HepG2 (cell line): ENCODE results near the gene CADPS2. TPM values are rescaled to one million over a fixed set of nuclear protein-coding genes. Genes with fewer than 3 reads are reported as not detected.

Experiments
- ATAC-seq: fragments of 200-7000 bp; cut with Tn5 transposase; 3 replicates; pipeline ENCODE4 v1.9.1; 2020; ENCODE audit warnings: mild to moderate bottlenecking, moderate library complexity
- BruUV-seq: library from RNA; stranded (reverse); fragments of 400-500 nt; replicated peaks from 2 replicates; lab custom pipeline; 2021; lab: Mats Ljungman, UMichigan
- CTCF ChIA-PET: fragments of 300-600 bp; formaldehyde crosslinking; extraction: SDS; loops from one replicate; lab custom pipeline; 2021; ENCODE audit warnings: low total read pairs, inconsistent platforms, low intra/inter-chr PET ratio; lab: Yijun Ruan, JAX
- POLR2A ChIA-PET: fragments of 350-600 bp; sonication (Branson Sonifier 250); formaldehyde crosslinking; loops from one replicate; lab custom pipeline; 2020; ENCODE audit warnings: antibody characterized with exemption, inconsistent platforms; lab: Yijun Ruan, JAX
- DNase-seq: peaks from one replicate; pipeline ENCODE4 v3.0.0-alpha.2; 2015; ENCODE audit warnings: low spot score
- FAIRE-seq: peaks from 3 replicates; lab custom pipeline; 2011; peaks lifted over from hg19 to GRCh38; lab: Jason Lieb, UNC
- H2AFZ ChIP-seq: one replicate; pipeline ENCODE4 v1.6.1; 2011; ENCODE audit warnings: low read length, inconsistent platforms
- H3K27ac ChIP-seq: fragments of 300-600 bp; 3 replicates; pipeline ENCODE4 v1.8.0; 2011; ENCODE audit warnings: mixed run types, mild to moderate bottlenecking, mixed read lengths, low read length, inconsistent platforms; ENCODE audit not compliant: insufficient read depth; ENCODE audit errors: extremely low read length
- H3K27me3 ChIP-seq, 2 experiments: fragments of 200-600 bp in 1 of 2; 2 replicates in 1 of 2; 3 replicates in 1 of 2; pipeline versions ENCODE4 v1.6.0 to v1.8.0; 2011; ENCODE audit warnings: low read length in 2 of 2, mild to moderate bottlenecking in 2 of 2, moderate library complexity in 2 of 2, inconsistent platforms in 1 of 2; ENCODE audit not compliant: insufficient read depth in 2 of 2, control insufficient read depth in 1 of 2
- H3K36me3 ChIP-seq, 2 experiments: fragments of 200-600 bp in 1 of 2; replicated peaks in 1 of 2; 2 replicates in 1 of 2; 3 replicates in 1 of 2; pipeline versions ENCODE4 v1.5.1 to v1.8.0; 2011; ENCODE audit warnings: low read length in 2 of 2, inconsistent platforms in 1 of 2; ENCODE audit not compliant: insufficient read depth in 2 of 2, control insufficient read depth in 1 of 2
- H3K4me1 ChIP-seq: 2 replicates; pipeline ENCODE4 v1.5.1; 2012; ENCODE audit warnings: low read length, inconsistent platforms; ENCODE audit not compliant: insufficient read depth
- H3K4me2 ChIP-seq: 2 replicates; pipeline ENCODE4 v1.6.0; 2011; ENCODE audit warnings: low read depth, low read length, inconsistent platforms
- H3K4me3 ChIP-seq, 3 experiments: fragments of 200-600 bp in 1 of 3; sonication (generic), shearing (Covaris generic) in 1 of 3; replicated peaks in 1 of 3; 2 replicates each; pipeline ENCODE4 v1.5.1; 2011 to 2016; ENCODE audit warnings: low read length in 3 of 3, inconsistent platforms in 2 of 3, low read depth in 2 of 3, mild to moderate bottlenecking in 2 of 3, control low read depth in 1 of 3, mixed read lengths in 1 of 3; ENCODE audit not compliant: insufficient read depth in 1 of 3
- H3K79me2 ChIP-seq: one replicate; pipeline ENCODE4 v1.6.1; 2011; ENCODE audit warnings: low read length, inconsistent platforms; ENCODE audit not compliant: insufficient read depth
- H3K9ac ChIP-seq: 2 replicates; pipeline ENCODE4 v1.6.0; 2011; ENCODE audit warnings: mild to moderate bottlenecking, low read depth, low read length, inconsistent platforms; ENCODE audit not compliant: insufficient read depth
- H3K9me3 ChIP-seq: 2 replicates; pipeline ENCODE4 v1.5.1; 2012; ENCODE audit warnings: mild to moderate bottlenecking, low read length
- H4K20me1 ChIP-seq: 2 replicates; pipeline ENCODE4 v1.6.0; 2011; ENCODE audit warnings: inconsistent platforms, mild to moderate bottlenecking, low read length, moderate library complexity; ENCODE audit not compliant: insufficient read depth
- CBX2 ChIP-seq, 2 experiments: fragments of 200-600 bp in 1 of 2; sonication (generic); formaldehyde crosslinking in 1 of 2; IDR thresholded peaks; 2 replicates each; pipeline versions ENCODE4 v1.7.0 to v1.8.1; 2018 to 2022; ENCODE audit warnings: low read depth in 2 of 2, low read length in 1 of 2, mild to moderate bottlenecking in 1 of 2, missing genetic modification reagents in 1 of 2
- HOXA9 ChIP-seq: sonication (generic); formaldehyde crosslinking; IDR thresholded peaks from 2 replicates; pipeline ENCODE4 v1.8.1; 2022; ENCODE audit warnings: missing genetic modification reagents, mild to moderate bottlenecking, moderate library complexity, borderline replicate concordance
- PLSCR1 ChIP-seq: sonication (generic); formaldehyde crosslinking; IDR thresholded peaks from 2 replicates; pipeline ENCODE4 v1.5.0; 2020; ENCODE audit warnings: missing genetic modification reagents, mild to moderate bottlenecking, borderline replicate concordance
- RERE ChIP-seq: IDR thresholded peaks from 2 replicates; pipeline ENCODE4 v1.6.1; 2016; ENCODE audit warnings: low read depth, missing genetic modification reagents, missing compliant biosample characterization
- REST ChIP-seq, 2 experiments: IDR thresholded peaks; 2 replicates each; pipeline ENCODE4 v1.6.1; 2011 to 2012; ENCODE audit warnings: low read length in 2 of 2, borderline replicate concordance in 1 of 2, low read depth in 1 of 2, mild to moderate bottlenecking in 1 of 2, moderate library complexity in 1 of 2
- WGBS: methylation state at CpG from one replicate; pipeline ENCODE4 v1.1.6; 2017; ENCODE audit warnings: low lambda C conversion rate; 5-methylcytosine and 5-hydroxymethylcytosine counted together
- in situ Hi-C: cut with HindIII; loops from 2 replicates; pipeline ENCODE4 v1.10.0; 2017; ENCODE audit warnings: low pct_unique_long_range_greater_than_20kb; ENCODE audit not compliant: extremely low pct_ligation_motif_present
- intact Hi-C: fragments of 100-400 bp; cut with micrococcal nuclease; formaldehyde crosslinking; loops from one replicate; pipeline ENCODE4 v1.10.0; 2022; ENCODE audit not compliant: unreplicated experiment
- polyA plus RNA-seq, 8 experiments: library from polyadenylated mRNA; depleted of rRNA in 3 of 8; stranded (reverse) in 7 of 8; unstranded in 1 of 8; fragments of >200 nt; fragmentation: Illumina TruSeq in 4 of 8; extraction: Trizol in 4 of 8; gene quantifications; 2 replicates each; pipeline versions ENCODE4 v1.2.1 to v1.2.3, GENCODE V29; 2011 to 2016; ENCODE audit warnings: low read depth in 4 of 8, missing spikeins in 1 of 8, mixed read lengths in 1 of 8; ENCODE audit not compliant: insufficient read depth in 1 of 8
- total RNA-seq, 5 experiments: library from RNA; depleted of rRNA; stranded (reverse); fragments of >200 nt; fragmentation: Illumina TruSeq; extraction: Trizol; gene quantifications; 2 replicates each; pipeline ENCODE4 v1.2.3, GENCODE V29; 2016; ENCODE audit warnings: low read depth in 1 of 5

The CADPS2 gene
- total and polyA plus RNA-seq, 2 of the 13 experiments (the other 11 are each of a cell fraction or from before 2014, with no cell fraction given): 17.6 to 43.8 TPM

- WGBS: 42% methylated on average over 11 of the region's 11 CpGs
These were observed 585.1 kb downstream of the CADPS2 start for GRCh38 chr7:122300956-122301833.

More at GRCh38 chr7:122300956-122301833, 585.1 kb downstream of the CADPS2 start:
- no peak for TF ChIP-seq PLSCR1
- TF ChIP-seq HOXA9: no peak
- TF ChIP-seq RERE: no peak
- no peak for TF ChIP-seq REST (IDR thresholded peaks at IDR 0.05; ENCODE audit: borderline replicate concordance in 1 of 2, low read depth in 1 of 2, low read length in 2 of 2)
- TF ChIP-seq CBX2 (IDR thresholded peaks at IDR 0.05; ENCODE audit: low read depth, low read length): peak; percentile 68; the same call in 1 of the 2 replicates
- TF ChIP-seq CBX2 (CRISPR knock-in tag; IDR thresholded peaks at IDR 0.05; ENCODE audit: low read depth): no peak
- in situ Hi-C loops (no loop called here), intact Hi-C loops (loop anchor here (5.0 kb wide), 1 partner anchor 231 kb away; no protein-coding TSS in a partner anchor)
- Histone ChIP-seq H4K20me1 (no peaks in the 10 kb centered on the region), H3K4me3 (no peak overlapping the region), H3K4me1 (peaks cover 15% of the 10 kb centered on the region), H3K36me3 (no peaks in the 10 kb centered on the region), H3K27me3 (peaks cover 9 to 70% of the 10 kb centered on the region in 2 experiments), H3K4me2 (no peak overlapping the region; the same call in 1 of the 2 replicates), H3K9ac (no peak overlapping the region), H3K79me2 (no peaks in the 10 kb centered on the region), H3K27ac (no peak overlapping the region), H2AFZ (no peak overlapping the region), H3K9me3 (no peaks in the 10 kb centered on the region)
- FAIRE-seq (no peak), DNase-seq (no peak), ATAC-seq (no peak)
- ChIA-PET POLR2A (no interaction called here), CTCF (no interaction called here)
- BruUV-seq: no TSS peak
